HEK293T (cell line): ENCODE data around the gene CCDC89.

ENCODE experiments used
- ARNT ChIP-seq: fragments of 450-650 bp; IDR thresholded peaks from 2 replicates; pipeline ENCODE4 v1.6.1; 2017; ENCODE audit warnings: mild to moderate bottlenecking
- BHLHE40 ChIP-seq: fragments of 450-650 bp; IDR thresholded peaks from 2 replicates; pipeline ENCODE4 v1.6.1; 2016; ENCODE audit warnings: mild to moderate bottlenecking, moderate library complexity, borderline replicate concordance
- ELF4 ChIP-seq: fragments of 450-650 bp; IDR thresholded peaks from 2 replicates; pipeline ENCODE4 v1.6.1; 2017; ENCODE audit warnings: antibody characterized with exemption
- FOXA1 ChIP-seq: fragments of 450-650 bp; IDR thresholded peaks from 2 replicates; pipeline ENCODE4 v1.6.1; 2016; ENCODE audit warnings: mild to moderate bottlenecking
- FOXK2 ChIP-seq: fragments of 450-650 bp; IDR thresholded peaks from 2 replicates; pipeline ENCODE4 v1.6.1; 2016; ENCODE audit warnings: mild to moderate bottlenecking
- FOXM1 ChIP-seq: fragments of 450-650 bp; IDR thresholded peaks from 2 replicates; pipeline ENCODE4 v1.6.1; 2017; ENCODE audit warnings: mild to moderate bottlenecking, borderline replicate concordance
- L3MBTL2 ChIP-seq: fragments of 450-650 bp; conservative IDR thresholded peaks from 2 replicates; pipeline ENCODE4 v1.6.1; 2016; ENCODE audit warnings: mild to moderate bottlenecking
- LEF1 ChIP-seq: fragments of 450-650 bp; IDR thresholded peaks from 2 replicates; pipeline ENCODE4 v1.6.1; 2017; ENCODE audit warnings: mild to moderate bottlenecking, borderline replicate concordance
- NFRKB ChIP-seq: fragments of 450-650 bp; IDR thresholded peaks from 2 replicates; pipeline ENCODE4 v1.6.1; 2016; ENCODE audit warnings: mild to moderate bottlenecking, moderate library complexity
- PKNOX1 ChIP-seq: fragments of 450-650 bp; IDR thresholded peaks from 2 replicates; pipeline ENCODE4 v1.6.1; 2016
- SP1 ChIP-seq: fragments of 450-650 bp; IDR thresholded peaks from 2 replicates; pipeline ENCODE4 v1.6.1; 2017
- SUZ12 ChIP-seq: fragments of 450-650 bp; IDR thresholded peaks from 2 replicates; pipeline ENCODE4 v1.6.1; 2016; ENCODE audit warnings: mild to moderate bottlenecking
- ZNF384 ChIP-seq: fragments of 450-650 bp; IDR thresholded peaks from 2 replicates; pipeline ENCODE4 v1.6.1; 2016

GRCh38 chr11:85647604-85648299 lies 38.2 kb downstream of the CCDC89 start, which contains the start of gene TMEM126A:
- no peak for TF ChIP-seq PKNOX1
- no peak for TF ChIP-seq FOXA1
- no peak for TF ChIP-seq SUZ12
- no peak for TF ChIP-seq SP1
- no peak for TF ChIP-seq FOXK2
- TF ChIP-seq BHLHE40, result no peak
- TF ChIP-seq ARNT, result no peak
- TF ChIP-seq FOXM1, result no peak
- TF ChIP-seq ZNF384, result no peak
- peak; percentile 40; the same call in 1 of the 2 replicates for TF ChIP-seq ELF4
- no peak for TF ChIP-seq LEF1
- TF ChIP-seq L3MBTL2, result no peak; the same call in 1 of the 2 replicates
- TF ChIP-seq NFRKB, result no peak
